Muscle layer of colon (tissue), 2 donors: ENCODE measurements around the gene CR1L.
A peak's percentile ranks its signal among the peaks of the same experiment; 100 is the strongest.
"Not testable (repeated sequence)": the region's sequence is repeated elsewhere in the genome, so short reads cannot be mapped to it uniquely, and the experiment has no call there.

Source experiments
- H3K27ac ChIP-seq: one replicate; pipeline ENCODE4 v1.7.0; 2013; ENCODE audit warnings: low read depth, mild to moderate bottlenecking, low read length, moderate library complexity
- H3K27me3 ChIP-seq, 2 donors: one replicate each; pipeline ENCODE4 v1.7.0; 2013; ENCODE audit warnings: low read length in 2 of 2, mild to moderate bottlenecking in 2 of 2; ENCODE audit not compliant: insufficient read depth in 2 of 2, control insufficient read depth in 1 of 2
- H3K36me3 ChIP-seq: one replicate; pipeline ENCODE4 v1.7.0; 2013; ENCODE audit warnings: mild to moderate bottlenecking, low read length; ENCODE audit not compliant: insufficient read depth
- H3K4me1 ChIP-seq: one replicate; pipeline ENCODE4 v1.7.0; 2013; ENCODE audit warnings: mild to moderate bottlenecking, low read length; ENCODE audit not compliant: insufficient read depth
- H3K4me3 ChIP-seq, 2 donors: one replicate each; pipeline ENCODE4 v1.7.0; 2013; ENCODE audit warnings: low read length in 2 of 2, low read depth in 1 of 2, mild to moderate bottlenecking in 1 of 2, moderate library complexity in 1 of 2
- H3K9ac ChIP-seq: one replicate; pipeline ENCODE4 v1.7.0; 2013; ENCODE audit warnings: low read length
- H3K9me3 ChIP-seq: one replicate; pipeline ENCODE4 v1.7.0; 2013; ENCODE audit warnings: mild to moderate bottlenecking, low read length
- donor health status: abdominal sarcoma.
- donor health status: Adenocarcinoma of cecum.

Gene CR1L

DNA sequence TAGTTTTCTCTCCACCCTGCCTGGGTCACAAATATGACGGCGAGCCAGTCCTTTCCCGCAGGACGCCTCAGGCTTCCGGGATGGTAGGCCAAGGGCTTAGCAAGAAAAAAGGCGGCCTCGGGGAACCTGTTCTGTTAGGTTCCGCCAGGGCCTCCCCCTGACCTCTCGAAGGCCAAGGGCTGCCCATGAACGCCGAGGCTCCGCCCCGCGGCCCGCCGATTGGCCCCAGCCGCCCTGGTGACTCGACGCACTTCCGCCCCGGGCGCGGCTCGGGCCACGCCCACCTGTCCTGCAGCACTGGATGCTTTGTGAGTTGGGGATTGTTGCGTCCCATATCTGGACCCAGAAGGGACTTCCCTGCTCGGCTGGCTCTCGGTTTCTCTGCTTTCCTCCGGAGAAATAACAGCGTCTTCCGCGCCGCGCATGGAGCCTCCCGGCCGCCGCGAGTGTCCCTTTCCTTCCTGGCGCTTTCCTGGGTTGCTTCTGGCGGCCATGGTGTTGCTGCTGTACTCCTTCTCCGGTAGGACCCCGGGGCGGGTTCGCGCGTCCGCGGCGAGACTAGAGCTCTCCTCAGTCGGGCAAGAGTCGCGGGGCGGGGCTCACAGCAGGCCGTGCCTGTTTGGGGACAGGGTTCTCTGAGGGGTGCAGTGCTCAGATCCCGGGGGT, 107.0 kb downstream of the CR1L start, which contains the start of gene CD46:
CD46 (plus strand) TSS at position 265 of the 666 bp plus-strand sequence; CDS start at position 424, 159 bp downstream.
- Histone ChIP-seq H3K4me1 (peaks cover 36% of the 10 kb centered on the region), H3K36me3 (peaks cover under 1% of the 10 kb centered on the region), H3K27ac (peak within 1 kb of the TSS; percentile 89), H3K4me3 (peak within 1 kb of the TSS; percentile 86 to 97), H3K27me3 (no peaks in the 10 kb centered on the region), H3K9ac (peak within 1 kb of the TSS; percentile 62), H3K9me3 (no peaks in the 10 kb centered on the region)

DNA sequence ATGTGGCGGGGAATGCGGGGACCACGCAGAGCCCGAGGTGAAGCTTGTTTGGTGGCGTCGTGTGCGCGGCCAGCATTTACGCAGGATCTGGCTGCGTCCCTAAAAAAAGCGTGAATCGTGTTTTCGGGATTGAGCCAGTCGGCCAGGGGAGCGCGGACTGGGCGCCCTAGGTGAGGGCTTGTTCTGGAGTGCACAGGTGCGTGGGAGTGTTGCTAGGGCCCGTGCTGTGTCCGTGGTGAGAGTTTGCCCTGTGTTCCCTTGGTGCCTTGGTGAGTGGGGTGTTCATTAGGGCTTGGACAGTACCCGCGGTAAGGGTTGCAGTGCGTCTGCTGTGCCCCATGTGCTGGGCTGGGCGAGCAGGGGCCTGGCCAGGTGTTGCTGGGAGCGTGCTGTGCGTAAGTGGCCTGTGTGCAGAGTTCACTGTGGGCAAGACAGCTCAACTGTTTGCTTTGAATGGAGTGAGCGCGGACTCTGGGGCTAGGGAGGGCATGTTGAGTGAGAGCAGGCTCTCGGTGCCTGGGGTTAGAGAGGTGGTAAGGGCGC, 107.6 kb downstream of the CR1L start:
- Histone ChIP-seq H3K36me3 (peaks cover 6% of the 10 kb centered on the region), H3K27me3 (no peaks in the 10 kb centered on the region), H3K4me1 (peaks cover 36% of the 10 kb centered on the region), H3K9me3 (no peaks in the 10 kb centered on the region), H3K4me3 (peak overlapping the region; percentile 86 to 97), H3K27ac (peak overlapping the region; percentile 89), H3K9ac (peak overlapping the region; percentile 37)

DNA sequence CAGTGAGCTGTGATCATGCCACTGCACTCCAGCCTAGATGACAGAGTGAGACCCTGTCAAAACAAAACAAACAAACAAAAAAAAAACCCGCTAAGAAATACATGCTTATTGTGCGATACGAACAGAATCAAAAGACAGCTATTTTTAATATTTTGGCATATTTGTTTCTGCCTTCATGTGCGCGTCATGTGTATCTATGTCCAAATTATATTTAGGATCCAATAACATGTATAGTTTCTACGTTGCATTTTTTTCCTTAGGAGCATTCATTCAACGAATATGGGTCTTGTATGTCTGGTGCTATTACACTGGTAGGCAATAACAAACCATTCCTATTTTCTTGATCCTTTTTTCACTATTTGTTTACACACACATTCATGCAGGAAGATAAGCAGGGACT, 108.7 kb downstream of the CR1L start:
- H3K4me3 ChIP-seq, result peak overlapping the region in 1 of 2 donors; percentile 97
- H3K36me3 ChIP-seq, result peaks cover 17% of the 10 kb centered on the region

DNA sequence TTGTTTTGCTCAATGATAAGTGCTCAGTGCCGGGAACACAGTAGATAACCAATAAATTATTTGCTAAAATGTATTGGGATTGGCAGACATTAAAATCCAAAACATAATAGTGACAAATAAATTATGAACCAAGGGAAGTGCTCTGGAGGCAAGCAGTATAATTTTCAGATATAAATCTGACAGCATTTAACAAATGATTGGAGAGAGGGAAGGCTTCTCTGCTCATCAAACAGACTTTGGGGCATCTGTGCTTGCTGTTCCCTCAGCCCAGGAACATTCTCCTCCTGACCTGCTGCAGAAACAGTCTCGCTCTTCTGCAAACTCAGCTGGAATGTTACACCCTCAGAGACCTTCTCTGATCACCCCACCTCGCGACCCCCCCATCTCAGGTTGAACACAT, 109.1 kb downstream of the CR1L start:
- Histone ChIP-seq H3K9ac (peak overlapping the region; percentile 14), H3K36me3 (peaks cover 21% of the 10 kb centered on the region), H3K4me3 (no peak overlapping the region), H3K4me1 (peaks cover 36% of the 10 kb centered on the region), H3K27ac (no peak overlapping the region), H3K9me3 (no peaks in the 10 kb centered on the region), H3K27me3 (no peaks in the 10 kb centered on the region)

More for the DNA sequence above, 108.7 kb downstream of the CR1L start:
- Histone ChIP-seq H3K27me3 (no peaks in the 10 kb centered on the region), H3K4me1 (peaks cover 36% of the 10 kb centered on the region), H3K9me3 (no peaks in the 10 kb centered on the region), H3K9ac (no peak overlapping the region), H3K27ac (no peak overlapping the region)

DNA sequence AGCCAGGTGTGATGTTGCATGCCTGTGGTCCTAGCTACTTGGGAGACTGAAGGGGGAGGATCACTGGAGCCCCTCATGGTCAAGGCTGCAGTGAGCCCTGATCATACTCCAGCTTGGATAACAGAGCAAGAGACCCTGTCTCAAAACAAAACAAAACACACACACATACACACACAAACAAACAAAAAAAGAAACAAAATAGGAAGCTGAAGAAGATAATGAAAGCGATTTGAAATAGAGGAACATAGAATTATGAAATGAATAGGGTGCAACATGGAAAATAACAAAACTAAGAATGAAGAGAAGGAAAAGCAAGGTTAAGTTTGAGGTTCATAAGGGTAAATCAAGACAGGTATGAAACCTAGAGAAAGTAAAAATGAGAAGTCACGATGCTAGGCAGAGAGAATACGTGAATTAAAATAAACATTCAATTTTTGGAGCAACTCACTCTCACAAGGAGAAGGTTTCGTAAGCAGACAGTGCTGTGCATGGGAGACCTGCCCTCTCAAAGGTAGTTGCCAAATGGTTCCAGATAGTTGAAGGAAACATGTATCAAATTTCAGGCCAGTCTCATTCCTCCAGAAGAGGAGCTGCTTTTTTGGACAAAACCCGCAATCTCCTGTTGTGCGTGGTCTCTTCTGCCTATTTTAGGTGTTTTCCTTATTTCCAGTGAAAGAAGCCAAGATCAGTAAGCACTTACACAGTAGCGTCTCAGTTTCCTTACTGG, 110.2 kb downstream of the CR1L start:
- no peaks in the 10 kb centered on the region for H3K9me3 ChIP-seq
- peaks cover 25% of the 10 kb centered on the region for H3K36me3 ChIP-seq
- no peak overlapping the region for H3K27ac ChIP-seq
- no peak overlapping the region for H3K9ac ChIP-seq
- peaks cover 36% of the 10 kb centered on the region for H3K4me1 ChIP-seq
- no peaks in the 10 kb centered on the region for H3K27me3 ChIP-seq
- no peak overlapping the region for H3K4me3 ChIP-seq

DNA sequence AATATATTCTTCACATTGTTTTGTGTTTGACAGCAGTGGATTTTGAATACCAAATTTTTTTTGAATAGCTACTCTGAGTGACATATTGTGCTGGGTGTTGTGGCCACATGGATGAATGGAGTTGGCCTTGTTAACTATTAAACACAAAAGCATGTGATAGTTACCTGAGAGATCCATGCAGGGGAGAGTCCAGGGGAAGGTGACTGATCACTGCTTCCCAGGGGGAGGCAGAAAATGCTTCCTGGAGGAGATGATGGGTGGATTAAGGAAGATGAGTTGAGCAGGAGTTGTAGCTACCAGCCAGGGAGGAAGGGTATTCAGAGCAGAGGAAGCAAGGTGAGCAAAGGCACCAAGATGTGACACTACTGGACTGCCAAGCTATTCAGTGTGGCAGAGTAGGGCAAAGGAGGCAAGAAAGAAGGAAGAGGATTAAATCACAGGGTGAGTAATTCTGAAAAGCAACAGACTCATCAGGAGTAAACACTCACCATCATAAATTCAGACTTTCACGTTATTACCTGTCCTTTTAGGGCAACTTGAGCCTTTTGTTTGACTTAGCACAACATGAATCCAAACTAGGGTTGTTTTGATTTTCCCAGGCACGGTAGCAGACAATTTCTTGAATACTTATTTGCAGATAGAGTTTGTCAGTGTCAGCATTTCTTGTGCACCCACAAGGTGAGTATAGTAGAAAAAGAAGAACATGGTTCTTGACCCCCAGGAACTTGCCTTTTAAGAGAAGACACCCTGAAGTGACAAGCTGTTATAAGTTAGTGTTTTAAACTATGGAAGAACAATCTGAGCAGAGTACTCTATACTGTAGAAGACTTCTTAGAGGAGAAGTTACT, 111.1 kb downstream of the CR1L start:
- Histone ChIP-seq H3K4me3 (no peak overlapping the region), H3K36me3 (peaks cover 25% of the 10 kb centered on the region), H3K9me3 (no peaks in the 10 kb centered on the region), H3K4me1 (peaks cover 30% of the 10 kb centered on the region), H3K27me3 (no peaks in the 10 kb centered on the region), H3K27ac (no peak overlapping the region), H3K9ac (no peak overlapping the region)

DNA sequence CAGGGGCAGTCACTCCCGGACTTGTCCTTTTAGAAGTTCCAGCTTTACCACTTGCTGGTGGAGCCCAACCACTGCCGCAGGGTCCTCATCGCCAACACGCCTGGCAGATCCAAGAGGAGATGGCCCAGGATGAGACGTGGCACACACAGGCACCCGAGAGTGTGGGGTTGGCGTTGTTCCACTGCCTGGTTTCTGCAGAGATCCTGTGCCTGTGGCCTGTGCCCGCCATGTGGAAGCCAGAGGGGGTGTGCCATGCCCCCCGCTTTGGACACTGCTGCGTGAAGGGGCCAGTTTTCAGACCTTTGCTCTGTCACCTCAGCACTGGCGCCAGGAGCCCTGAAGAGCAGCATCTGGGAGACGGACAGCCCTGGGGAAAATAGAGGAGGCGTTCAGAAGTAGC, 117.7 kb downstream of the CR1L start:
- Histone ChIP-seq H3K4me3 (no peak overlapping the region), H3K4me1 (no peaks in the 10 kb centered on the region), H3K27ac (no peak overlapping the region), H3K27me3 (no peaks in the 10 kb centered on the region), H3K9ac (no peak overlapping the region), H3K36me3 (peaks cover 38% of the 10 kb centered on the region), H3K9me3 (no peaks in the 10 kb centered on the region)

DNA sequence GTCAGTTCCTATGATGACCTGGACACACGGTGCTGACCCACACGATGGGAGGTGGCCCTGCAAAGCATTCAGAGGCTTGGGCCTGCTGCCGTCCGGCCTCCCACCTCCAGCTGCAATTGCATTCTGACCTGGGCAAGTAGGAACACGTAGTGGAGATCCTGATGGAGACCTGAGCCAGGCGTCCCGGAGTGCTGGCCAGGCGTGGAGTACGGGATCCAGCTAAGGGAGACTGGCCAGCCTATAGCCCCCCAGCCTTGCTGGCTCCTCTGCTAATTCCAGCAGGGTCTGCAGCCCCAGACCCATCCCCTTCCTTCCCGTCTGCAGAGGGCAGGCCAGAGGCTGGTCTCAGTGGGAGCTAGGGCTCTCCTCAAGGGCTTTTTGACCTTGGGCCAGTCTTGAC, 118.2 kb downstream of the CR1L start:
- H3K36me3 ChIP-seq, result peaks cover 33% of the 10 kb centered on the region
- H3K9ac ChIP-seq, result no peak overlapping the region
- no peak overlapping the region for H3K4me3 ChIP-seq
- H3K4me1 ChIP-seq, result no peaks in the 10 kb centered on the region
- no peaks in the 10 kb centered on the region for H3K27me3 ChIP-seq
- H3K27ac ChIP-seq, result no peak overlapping the region
- no peaks in the 10 kb centered on the region for H3K9me3 ChIP-seq

DNA sequence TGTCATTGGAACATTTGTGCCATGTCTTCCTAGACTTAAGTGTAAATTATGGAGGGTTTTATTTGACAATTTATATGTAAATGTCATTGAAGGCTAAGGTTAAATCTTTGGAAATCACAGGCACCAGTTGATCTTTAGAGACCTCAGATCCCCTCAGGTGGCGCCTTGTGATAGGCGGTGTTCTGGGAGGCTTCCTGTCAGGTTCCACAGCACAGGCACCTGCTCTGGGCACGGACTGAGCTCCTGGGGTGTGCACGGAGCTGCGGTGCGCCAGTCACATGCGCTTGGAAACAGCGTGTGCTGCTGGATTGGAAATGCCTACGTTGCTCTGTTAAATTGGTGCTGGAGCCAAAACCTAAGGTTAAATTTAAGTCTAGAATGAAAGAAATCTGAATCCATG, 119.0 kb downstream of the CR1L start:
- Histone ChIP-seq H3K27ac (no peak overlapping the region), H3K9ac (no peak overlapping the region), H3K36me3 (peaks cover 29% of the 10 kb centered on the region), H3K9me3 (no peaks in the 10 kb centered on the region), H3K4me3 (no peak overlapping the region), H3K4me1 (no peaks in the 10 kb centered on the region), H3K27me3 (no peaks in the 10 kb centered on the region)

DNA sequence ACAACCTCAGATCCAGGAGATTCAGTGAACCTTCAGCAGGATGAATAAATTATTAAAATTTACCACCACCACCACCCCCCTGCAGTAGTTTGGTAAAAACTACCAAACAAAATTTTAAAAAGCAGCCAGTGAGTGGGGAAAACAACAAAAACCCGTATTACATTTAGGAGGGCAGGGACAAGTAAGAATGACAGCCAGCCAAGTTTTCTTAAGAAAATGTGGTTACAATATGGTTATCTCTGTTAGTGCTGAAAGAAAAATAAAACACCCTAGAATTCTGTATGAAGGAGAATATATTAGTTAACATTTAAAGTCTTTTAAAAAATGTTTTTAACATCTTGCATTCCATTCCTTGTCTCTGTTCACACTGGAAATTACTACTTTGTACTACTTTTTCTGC, 121.6 kb downstream of the CR1L start:
- Histone ChIP-seq H3K9ac (no peak overlapping the region), H3K36me3 (peaks cover 25% of the 10 kb centered on the region), H3K4me3 (no peak overlapping the region), H3K27ac (no peak overlapping the region), H3K4me1 (no peaks in the 10 kb centered on the region), H3K9me3 (no peaks in the 10 kb centered on the region), H3K27me3 (no peaks in the 10 kb centered on the region)

DNA sequence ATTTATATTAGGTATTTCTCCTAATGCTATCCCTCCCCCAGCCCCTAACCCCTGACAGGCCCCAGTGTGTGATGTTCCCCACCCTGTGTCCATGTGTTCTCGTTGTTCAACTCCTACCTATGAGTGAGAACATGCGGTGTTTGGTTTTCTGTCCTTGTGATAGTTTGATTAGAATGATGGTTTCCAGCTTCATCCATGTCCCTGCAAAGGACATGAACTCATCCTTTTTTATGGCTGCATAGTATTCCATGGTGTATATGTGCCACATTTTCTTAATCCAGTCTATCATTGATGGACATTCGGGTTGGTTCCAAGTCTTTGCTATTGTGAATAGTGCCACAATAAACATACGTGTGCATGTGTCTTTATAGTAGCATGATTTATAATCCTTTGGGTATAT, 125.6 kb downstream of the CR1L start:
- not testable (repeated sequence) for H3K27me3 ChIP-seq, H3K4me3 ChIP-seq, H3K4me1 ChIP-seq, H3K27ac ChIP-seq, H3K9me3 ChIP-seq, H3K9ac ChIP-seq
- H3K36me3 ChIP-seq, result peaks cover 13% of the 10 kb centered on the region
